HL-60 (cell line): ENCODE measurements around the gene TEKT2.

Experiments
- DNase-seq, 2 experiments: peaks; one replicate each; pipeline ENCODE4 v3.0.0-alpha.2; 2010 to 2020; ENCODE audit warnings: low read depth in 1 of 2, low spot score in 1 of 2
- H3K27ac ChIP-seq: fragments of 250-450 bp; sonication (Bioruptor Pico); replicated peaks from 2 replicates; pipeline ENCODE4 v1.5.1; 2020; ENCODE audit warnings: mild to moderate bottlenecking, moderate library complexity
- H3K27me3 ChIP-seq: fragments of 250-450 bp; sonication (Bioruptor Pico); 2 replicates; pipeline ENCODE4 v1.5.1; 2021; ENCODE audit warnings: mild to moderate bottlenecking, moderate library complexity; ENCODE audit not compliant: insufficient read depth, poor library complexity, severe bottlenecking
- H3K4me3 ChIP-seq: replicated peaks from 2 replicates; pipeline ENCODE4 v1.5.1; 2011; ENCODE audit warnings: mild to moderate bottlenecking, control low read depth, low read length; ENCODE audit not compliant: insufficient read depth
- GABPA ChIP-seq: IDR thresholded peaks from 2 replicates; pipeline ENCODE4 v1.6.1; 2012; ENCODE audit warnings: low read depth
- POLR2AphosphoS5 ChIP-seq: IDR thresholded peaks from 2 replicates; pipeline ENCODE4 v1.6.1; 2012; ENCODE audit warnings: low read depth
- SPI1 ChIP-seq: IDR thresholded peaks from 2 replicates; pipeline ENCODE4 v1.6.1; 2012; ENCODE audit warnings: low read depth, mild to moderate bottlenecking, borderline replicate concordance
- TF ChIP-seq, protein P1 (sequence below): IDR thresholded peaks from 2 replicates; pipeline ENCODE4 v1.6.1; 2012; ENCODE audit warnings: low read depth; ENCODE audit not compliant: insufficient replicate concordance
- TF ChIP-seq, protein P2 (sequence below): IDR thresholded peaks from one replicate; pipeline ENCODE4 v1.5.1; 2011; ENCODE audit warnings: low read length, control low read depth, inconsistent platforms; ENCODE audit not compliant: insufficient read depth

Gene TEKT2

DNA sequence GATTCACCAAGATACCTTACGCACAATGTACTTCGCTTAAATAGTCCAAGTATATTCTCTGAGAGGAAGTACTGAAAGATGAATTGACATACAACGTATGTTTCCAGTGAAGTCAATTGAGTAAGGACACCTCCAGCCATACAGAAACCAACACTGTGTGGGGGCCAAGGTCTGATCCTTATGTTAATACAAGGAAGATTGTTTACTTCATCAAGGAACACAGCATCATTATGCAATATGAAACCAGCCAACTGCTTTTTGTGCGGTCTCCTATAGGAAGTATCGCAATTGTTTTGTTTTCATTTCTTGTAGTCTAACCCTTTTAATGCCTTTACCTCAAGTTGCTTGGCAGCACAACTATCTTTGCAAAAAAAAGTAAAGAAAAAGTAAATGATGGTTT is 28.2 kb upstream of the TEKT2 start:
- Histone ChIP-seq H3K27ac (peak overlapping the region; percentile 41), H3K4me3 (no peak overlapping the region), H3K27me3 (no peaks in the 10 kb centered on the region)
- TF ChIP-seq SPI1, result peak; percentile 7; the same call in 1 of the 2 replicates
- no peak for TF ChIP-seq GABPA
- peak; percentile 51 to 88 for DNase-seq

DNA sequence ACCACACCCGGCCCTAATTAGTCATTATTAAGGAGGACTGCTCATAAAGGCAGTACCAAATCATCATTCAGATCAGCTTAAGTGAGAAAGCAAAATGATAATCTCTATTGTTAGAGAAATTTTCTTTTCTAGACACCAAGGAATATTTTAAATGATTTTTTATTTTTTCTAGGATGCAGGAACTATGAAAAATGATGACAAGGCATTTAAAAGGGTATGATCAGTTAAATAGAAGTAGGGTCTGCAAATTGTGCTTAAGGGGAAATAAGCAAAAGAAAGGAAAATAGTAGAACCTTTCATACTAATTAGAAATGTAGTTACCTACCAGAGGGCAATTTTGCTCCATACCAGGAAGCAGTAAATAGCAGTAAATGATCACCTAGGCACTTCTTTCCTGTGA is 21.6 kb upstream of the TEKT2 start:
- Histone ChIP-seq H3K27me3 (no peaks in the 10 kb centered on the region), H3K4me3 (no peak overlapping the region), H3K27ac (no peak overlapping the region)
- TF ChIP-seq GABPA, result no peak
- no peak for TF ChIP-seq SPI1
- TF ChIP-seq, protein P1, sequence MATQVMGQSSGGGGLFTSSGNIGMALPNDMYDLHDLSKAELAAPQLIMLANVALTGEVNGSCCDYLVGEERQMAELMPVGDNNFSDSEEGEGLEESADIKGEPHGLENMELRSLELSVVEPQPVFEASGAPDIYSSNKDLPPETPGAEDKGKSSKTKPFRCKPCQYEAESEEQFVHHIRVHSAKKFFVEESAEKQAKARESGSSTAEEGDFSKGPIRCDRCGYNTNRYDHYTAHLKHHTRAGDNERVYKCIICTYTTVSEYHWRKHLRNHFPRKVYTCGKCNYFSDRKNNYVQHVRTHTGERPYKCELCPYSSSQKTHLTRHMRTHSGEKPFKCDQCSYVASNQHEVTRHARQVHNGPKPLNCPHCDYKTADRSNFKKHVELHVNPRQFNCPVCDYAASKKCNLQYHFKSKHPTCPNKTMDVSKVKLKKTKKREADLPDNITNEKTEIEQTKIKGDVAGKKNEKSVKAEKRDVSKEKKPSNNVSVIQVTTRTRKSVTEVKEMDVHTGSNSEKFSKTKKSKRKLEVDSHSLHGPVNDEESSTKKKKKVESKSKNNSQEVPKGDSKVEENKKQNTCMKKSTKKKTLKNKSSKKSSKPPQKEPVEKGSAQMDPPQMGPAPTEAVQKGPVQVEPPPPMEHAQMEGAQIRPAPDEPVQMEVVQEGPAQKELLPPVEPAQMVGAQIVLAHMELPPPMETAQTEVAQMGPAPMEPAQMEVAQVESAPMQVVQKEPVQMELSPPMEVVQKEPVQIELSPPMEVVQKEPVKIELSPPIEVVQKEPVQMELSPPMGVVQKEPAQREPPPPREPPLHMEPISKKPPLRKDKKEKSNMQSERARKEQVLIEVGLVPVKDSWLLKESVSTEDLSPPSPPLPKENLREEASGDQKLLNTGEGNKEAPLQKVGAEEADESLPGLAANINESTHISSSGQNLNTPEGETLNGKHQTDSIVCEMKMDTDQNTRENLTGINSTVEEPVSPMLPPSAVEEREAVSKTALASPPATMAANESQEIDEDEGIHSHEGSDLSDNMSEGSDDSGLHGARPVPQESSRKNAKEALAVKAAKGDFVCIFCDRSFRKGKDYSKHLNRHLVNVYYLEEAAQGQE, result no peak
- DNase-seq, result no peak

DNA sequence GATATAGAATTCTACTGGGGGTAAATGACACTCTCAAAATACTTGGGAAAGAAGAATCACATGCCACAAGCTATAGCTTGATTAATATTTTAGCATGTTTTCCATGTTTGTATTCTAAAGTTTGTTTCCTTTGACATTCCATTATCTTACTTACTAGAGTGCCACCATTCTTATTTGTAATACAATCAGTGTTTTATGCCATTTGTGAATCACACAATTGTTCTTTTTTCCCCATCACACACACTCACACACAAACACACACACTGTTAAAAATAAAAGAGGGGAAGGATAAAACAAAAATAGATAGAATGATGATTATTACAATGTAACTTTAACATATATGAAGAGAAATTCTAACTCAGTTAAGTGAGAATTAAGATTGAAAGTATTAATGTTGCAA is 16.0 kb upstream of the TEKT2 start:
- Histone ChIP-seq H3K27ac (no peak overlapping the region), H3K27me3 (no peaks in the 10 kb centered on the region), H3K4me3 (no peak overlapping the region)
- TF ChIP-seq POLR2AphosphoS5, result no peak
- TF ChIP-seq GABPA, result no peak
- TF ChIP-seq, protein P1, result no peak
- TF ChIP-seq SPI1, result no peak
- TF ChIP-seq, protein P2, sequence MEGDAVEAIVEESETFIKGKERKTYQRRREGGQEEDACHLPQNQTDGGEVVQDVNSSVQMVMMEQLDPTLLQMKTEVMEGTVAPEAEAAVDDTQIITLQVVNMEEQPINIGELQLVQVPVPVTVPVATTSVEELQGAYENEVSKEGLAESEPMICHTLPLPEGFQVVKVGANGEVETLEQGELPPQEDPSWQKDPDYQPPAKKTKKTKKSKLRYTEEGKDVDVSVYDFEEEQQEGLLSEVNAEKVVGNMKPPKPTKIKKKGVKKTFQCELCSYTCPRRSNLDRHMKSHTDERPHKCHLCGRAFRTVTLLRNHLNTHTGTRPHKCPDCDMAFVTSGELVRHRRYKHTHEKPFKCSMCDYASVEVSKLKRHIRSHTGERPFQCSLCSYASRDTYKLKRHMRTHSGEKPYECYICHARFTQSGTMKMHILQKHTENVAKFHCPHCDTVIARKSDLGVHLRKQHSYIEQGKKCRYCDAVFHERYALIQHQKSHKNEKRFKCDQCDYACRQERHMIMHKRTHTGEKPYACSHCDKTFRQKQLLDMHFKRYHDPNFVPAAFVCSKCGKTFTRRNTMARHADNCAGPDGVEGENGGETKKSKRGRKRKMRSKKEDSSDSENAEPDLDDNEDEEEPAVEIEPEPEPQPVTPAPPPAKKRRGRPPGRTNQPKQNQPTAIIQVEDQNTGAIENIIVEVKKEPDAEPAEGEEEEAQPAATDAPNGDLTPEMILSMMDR, result no peak
- no peak for DNase-seq

DNA sequence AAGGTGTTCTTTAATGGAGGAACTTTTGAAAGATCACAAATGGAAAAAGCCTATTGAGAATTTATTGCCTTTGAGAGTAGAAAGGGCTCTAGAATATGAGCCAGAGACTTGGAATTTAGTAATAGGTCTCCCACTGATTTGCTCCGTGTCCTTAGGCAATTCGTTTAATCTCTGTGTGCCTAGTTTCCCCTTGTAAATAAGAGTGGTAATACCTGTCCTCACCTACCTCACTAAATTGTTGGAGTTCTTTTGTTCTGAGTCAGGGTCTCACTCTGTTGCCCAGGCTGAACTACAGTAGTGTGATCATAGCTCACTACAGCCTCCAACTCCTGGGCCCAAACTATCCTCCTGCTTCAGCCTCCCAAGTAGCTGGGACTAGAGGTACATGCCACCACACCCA is 15.0 kb upstream of the TEKT2 start:
- TF ChIP-seq, protein P2, result no peak
- TF ChIP-seq, protein P1, result no peak
- no peaks in the 10 kb centered on the region for H3K27me3 ChIP-seq
- no peak overlapping the region for H3K4me3 ChIP-seq
- no peak overlapping the region for H3K27ac ChIP-seq
- DNase-seq, result no peak
